ENCODE measurements around the gene SPTBN1.

SPTBN1 gene

GRCh38 chr2:54667266-54667639, 211.1 kb downstream of the SPTBN1 start:
- no peak for ATAC-seq (ENCODE audit: insufficient read depth, low read depth)

GRCh38 chr2:54667726-54668650, 211.9 kb downstream of the SPTBN1 start:
- Histone ChIP-seq H3K4me1 (ENCODE audit: insufficient read depth, low read length) (no peaks in the 10 kb centered on the region), H3K9me3 (ENCODE audit: insufficient read depth, low read length, severe bottlenecking) (no peaks in the 10 kb centered on the region), H2AFZ (ENCODE audit: low read depth, low read length) (no peak overlapping the region), H4K20me1 (ENCODE audit: insufficient read depth, low read length) (no peaks in the 10 kb centered on the region), H3K9ac (ENCODE audit: low read depth, low read length) (no peak overlapping the region), H3K36me3 (ENCODE audit: insufficient read depth, low read length) (peaks cover 70% of the 10 kb centered on the region), H3K27me3 (ENCODE audit: insufficient read depth, low read length, poor library complexity) (no peaks in the 10 kb centered on the region), H3K4me2 (ENCODE audit: insufficient read depth, low read length) (no peak overlapping the region), H3K79me2 (ENCODE audit: insufficient read depth, low read length) (no peaks in the 10 kb centered on the region), H3K4me3 (ENCODE audit: low read depth in 1 of 2, low read length in 2 of 2) (no peak overlapping the region), H3K27ac (ENCODE audit: low read length) (no peak overlapping the region)
- no peak for TF ChIP-seq EZH2 (IDR thresholded peaks at IDR 0.05; ENCODE audit: borderline replicate concordance, low read depth, low read length, severe bottlenecking)
- DNase-seq (no peak), ATAC-seq (ENCODE audit: insufficient read depth, low read depth) (no peak)

More at GRCh38 chr2:54667266-54667639, 211.1 kb downstream of the SPTBN1 start:
- H3K27ac ChIP-seq (ENCODE audit: low read length) = no peak overlapping the region
- H3K36me3 ChIP-seq (ENCODE audit: insufficient read depth, low read length) = peaks cover 71% of the 10 kb centered on the region
- no peaks in the 10 kb centered on the region for H3K4me1 ChIP-seq (ENCODE audit: insufficient read depth, low read length)
- TF ChIP-seq, protein P1, sequence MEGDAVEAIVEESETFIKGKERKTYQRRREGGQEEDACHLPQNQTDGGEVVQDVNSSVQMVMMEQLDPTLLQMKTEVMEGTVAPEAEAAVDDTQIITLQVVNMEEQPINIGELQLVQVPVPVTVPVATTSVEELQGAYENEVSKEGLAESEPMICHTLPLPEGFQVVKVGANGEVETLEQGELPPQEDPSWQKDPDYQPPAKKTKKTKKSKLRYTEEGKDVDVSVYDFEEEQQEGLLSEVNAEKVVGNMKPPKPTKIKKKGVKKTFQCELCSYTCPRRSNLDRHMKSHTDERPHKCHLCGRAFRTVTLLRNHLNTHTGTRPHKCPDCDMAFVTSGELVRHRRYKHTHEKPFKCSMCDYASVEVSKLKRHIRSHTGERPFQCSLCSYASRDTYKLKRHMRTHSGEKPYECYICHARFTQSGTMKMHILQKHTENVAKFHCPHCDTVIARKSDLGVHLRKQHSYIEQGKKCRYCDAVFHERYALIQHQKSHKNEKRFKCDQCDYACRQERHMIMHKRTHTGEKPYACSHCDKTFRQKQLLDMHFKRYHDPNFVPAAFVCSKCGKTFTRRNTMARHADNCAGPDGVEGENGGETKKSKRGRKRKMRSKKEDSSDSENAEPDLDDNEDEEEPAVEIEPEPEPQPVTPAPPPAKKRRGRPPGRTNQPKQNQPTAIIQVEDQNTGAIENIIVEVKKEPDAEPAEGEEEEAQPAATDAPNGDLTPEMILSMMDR (IDR thresholded peaks at IDR 0.05; ENCODE audit: borderline replicate concordance, extremely low read depth, low read length, poor library complexity, severe bottlenecking) = no peak
- no peak for TF ChIP-seq EZH2 (IDR thresholded peaks at IDR 0.05; ENCODE audit: borderline replicate concordance, low read depth, low read length, severe bottlenecking)
- H3K27me3 ChIP-seq (ENCODE audit: insufficient read depth, low read length, poor library complexity) = no peaks in the 10 kb centered on the region
- no peaks in the 10 kb centered on the region for H3K9me3 ChIP-seq (ENCODE audit: insufficient read depth, low read length, severe bottlenecking)
- no peak overlapping the region for H3K9ac ChIP-seq (ENCODE audit: low read depth, low read length)
- no peak for DNase-seq
- no peaks in the 10 kb centered on the region for H3K79me2 ChIP-seq (ENCODE audit: insufficient read depth, low read length)
- no peaks in the 10 kb centered on the region for H4K20me1 ChIP-seq (ENCODE audit: insufficient read depth, low read length)
- H3K4me3 ChIP-seq (ENCODE audit: low read depth in 1 of 2, low read length in 2 of 2) = no peak overlapping the region
- H3K4me2 ChIP-seq (ENCODE audit: insufficient read depth, low read length) = no peak overlapping the region
- no peak overlapping the region for H2AFZ ChIP-seq (ENCODE audit: low read depth, low read length)

GRCh38 chr2:54668711-54669110, 212.6 kb downstream of the SPTBN1 start:
- no peaks in the 10 kb centered on the region for H3K4me1 ChIP-seq (ENCODE audit: insufficient read depth, low read length)

More at GRCh38 chr2:54668711-54669110, 212.6 kb downstream of the SPTBN1 start:
- H3K4me2 ChIP-seq (ENCODE audit: insufficient read depth, low read length) = no peak overlapping the region
- no peak overlapping the region for H3K9ac ChIP-seq (ENCODE audit: low read depth, low read length)
- no peak overlapping the region for H3K27ac ChIP-seq (ENCODE audit: low read length)
- TF ChIP-seq, protein P1 (IDR thresholded peaks at IDR 0.05; ENCODE audit: borderline replicate concordance, extremely low read depth, low read length, poor library complexity, severe bottlenecking) = no peak
- TF ChIP-seq EZH2 (IDR thresholded peaks at IDR 0.05; ENCODE audit: borderline replicate concordance, low read depth, low read length, severe bottlenecking) = no peak
- no peaks in the 10 kb centered on the region for H3K9me3 ChIP-seq (ENCODE audit: insufficient read depth, low read length, severe bottlenecking)
- H3K36me3 ChIP-seq (ENCODE audit: insufficient read depth, low read length) = peaks cover 63% of the 10 kb centered on the region
- DNase-seq = no peak
- no peaks in the 10 kb centered on the region for H3K27me3 ChIP-seq (ENCODE audit: insufficient read depth, low read length, poor library complexity)
- H4K20me1 ChIP-seq (ENCODE audit: insufficient read depth, low read length) = no peaks in the 10 kb centered on the region
- no peak for ATAC-seq (ENCODE audit: insufficient read depth, low read depth)
- H3K79me2 ChIP-seq (ENCODE audit: insufficient read depth, low read length) = no peaks in the 10 kb centered on the region
- no peak overlapping the region for H3K4me3 ChIP-seq (ENCODE audit: low read depth in 1 of 2, low read length in 2 of 2)
- no peak overlapping the region for H2AFZ ChIP-seq (ENCODE audit: low read depth, low read length)

Data from DND-41 (cell line).